Gastroesophageal sphincter (tissue), 3 donors: ENCODE results near the gene CALHM1.

Experiments
- CTCF ChIP-seq, 4 experiments: fragments of 200-600 bp in 2 of 4; fragments of 450-650 bp in 2 of 4; sonication (generic) in 1 of 4; IDR thresholded peaks; one replicate each; pipeline ENCODE4 v1.5.1; 2017 to 2019; ENCODE audit warnings: antibody characterized with exemption in 4 of 4, mild to moderate bottlenecking in 2 of 4, moderate library complexity in 2 of 4
- POLR2A ChIP-seq, 2 donors: fragments of 450-650 bp; IDR thresholded peaks; one replicate each; pipeline ENCODE4 v1.6.1; 2017; ENCODE audit warnings: antibody characterized with exemption in 2 of 2, mild to moderate bottlenecking in 2 of 2, moderate library complexity in 1 of 2
- POLR2AphosphoS5 ChIP-seq: sonication (generic); formaldehyde crosslinking; IDR thresholded peaks from one replicate; pipeline ENCODE4 v1.6.1; 2017; ENCODE audit warnings: antibody characterized with exemption

- TF ChIP-seq POLR2A (IDR thresholded peaks at IDR 0.05): no peak
- no peak for TF ChIP-seq CTCF (IDR thresholded peaks at IDR 0.05)
- no peak for TF ChIP-seq POLR2AphosphoS5
Observed at GRCh38 chr10:103441611-103442010, 17.1 kb downstream of the CALHM1 start.
